Chondrocyte (in vitro differentiated cells): ENCODE results near the gene MAPK8. TPM values are rescaled to one million over a fixed set of nuclear protein-coding genes. Genes with fewer than 3 reads are reported as not detected.
A peak's percentile ranks its signal among the peaks of the same experiment; 100 is the strongest.

Experiments
- DNase-seq: peaks from one replicate; pipeline ENCODE4 v3.0.0; 2021; ENCODE audit warnings: mixed read lengths, low spot score
- H3K27ac Mint-ChIP-seq: one replicate; pipeline ENCODE4 v1.8.0; 2021; ENCODE audit warnings: mild to moderate bottlenecking, moderate library complexity, mixed read lengths; ENCODE audit not compliant: unreplicated experiment
- H3K27me3 Mint-ChIP-seq: 2 replicates; pipeline ENCODE4 v1.8.0; 2021; ENCODE audit warnings: low read depth, mixed read lengths
- H3K36me3 Mint-ChIP-seq: 2 replicates; pipeline ENCODE4 v1.8.0; 2021; ENCODE audit warnings: low read depth, mixed read lengths
- H3K4me1 Mint-ChIP-seq: 2 replicates; pipeline ENCODE4 v1.8.0; 2021; ENCODE audit warnings: low read depth, mild to moderate bottlenecking, mixed read lengths
- H3K4me3 Mint-ChIP-seq: one replicate; pipeline ENCODE4 v1.8.0; 2021; ENCODE audit warnings: mild to moderate bottlenecking, moderate library complexity, mixed read lengths; ENCODE audit not compliant: unreplicated experiment
- H3K9me3 Mint-ChIP-seq: 2 replicates; pipeline ENCODE4 v1.8.0; 2021; ENCODE audit warnings: low read depth, mixed read lengths
- total RNA-seq: library from RNA; stranded (reverse); gene quantifications from 3 replicates; pipeline ENCODE4 v1.2.1, GENCODE V29; 2021
- TF ChIP-seq, protein P1 (sequence below): fragments of 200-600 bp; sonication (generic); IDR thresholded peaks from 2 replicates; pipeline ENCODE4 v1.5.0; 2021; ENCODE audit warnings: antibody characterized with exemption, mild to moderate bottlenecking, moderate library complexity

MAPK8 gene
- total RNA-seq, 1 donor from 2014 or later = 43.4 TPM

DNA sequence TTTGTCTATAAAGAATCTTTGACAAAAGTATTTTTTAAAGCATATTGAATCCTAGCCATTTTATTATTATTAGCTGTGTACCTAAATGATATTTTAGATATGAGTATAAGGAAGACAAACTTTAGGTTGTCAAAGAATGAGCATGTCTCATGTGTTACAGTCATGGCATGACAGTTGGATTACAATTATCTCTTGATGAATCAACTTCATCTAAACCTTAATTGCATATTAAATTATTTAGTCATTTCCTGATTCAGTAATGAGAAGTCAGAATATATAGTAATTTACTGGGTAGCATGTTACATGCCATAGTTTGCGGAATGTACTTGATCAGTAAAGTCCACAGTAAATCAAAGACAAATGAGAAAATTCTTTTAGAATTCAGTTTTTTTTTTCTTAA, 59.2 kb downstream of the MAPK8 start:
- no peak overlapping the region for H3K27ac Mint-ChIP-seq
- DNase-seq = no peak
- H3K4me1 Mint-ChIP-seq = peaks cover 29% of the 10 kb centered on the region
- H3K9me3 Mint-ChIP-seq = no peaks in the 10 kb centered on the region
- no peaks in the 10 kb centered on the region for H3K27me3 Mint-ChIP-seq
- H3K36me3 Mint-ChIP-seq = no peaks in the 10 kb centered on the region
- TF ChIP-seq, protein P1, sequence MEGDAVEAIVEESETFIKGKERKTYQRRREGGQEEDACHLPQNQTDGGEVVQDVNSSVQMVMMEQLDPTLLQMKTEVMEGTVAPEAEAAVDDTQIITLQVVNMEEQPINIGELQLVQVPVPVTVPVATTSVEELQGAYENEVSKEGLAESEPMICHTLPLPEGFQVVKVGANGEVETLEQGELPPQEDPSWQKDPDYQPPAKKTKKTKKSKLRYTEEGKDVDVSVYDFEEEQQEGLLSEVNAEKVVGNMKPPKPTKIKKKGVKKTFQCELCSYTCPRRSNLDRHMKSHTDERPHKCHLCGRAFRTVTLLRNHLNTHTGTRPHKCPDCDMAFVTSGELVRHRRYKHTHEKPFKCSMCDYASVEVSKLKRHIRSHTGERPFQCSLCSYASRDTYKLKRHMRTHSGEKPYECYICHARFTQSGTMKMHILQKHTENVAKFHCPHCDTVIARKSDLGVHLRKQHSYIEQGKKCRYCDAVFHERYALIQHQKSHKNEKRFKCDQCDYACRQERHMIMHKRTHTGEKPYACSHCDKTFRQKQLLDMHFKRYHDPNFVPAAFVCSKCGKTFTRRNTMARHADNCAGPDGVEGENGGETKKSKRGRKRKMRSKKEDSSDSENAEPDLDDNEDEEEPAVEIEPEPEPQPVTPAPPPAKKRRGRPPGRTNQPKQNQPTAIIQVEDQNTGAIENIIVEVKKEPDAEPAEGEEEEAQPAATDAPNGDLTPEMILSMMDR = no peak
- no peak overlapping the region for H3K4me3 Mint-ChIP-seq

DNA sequence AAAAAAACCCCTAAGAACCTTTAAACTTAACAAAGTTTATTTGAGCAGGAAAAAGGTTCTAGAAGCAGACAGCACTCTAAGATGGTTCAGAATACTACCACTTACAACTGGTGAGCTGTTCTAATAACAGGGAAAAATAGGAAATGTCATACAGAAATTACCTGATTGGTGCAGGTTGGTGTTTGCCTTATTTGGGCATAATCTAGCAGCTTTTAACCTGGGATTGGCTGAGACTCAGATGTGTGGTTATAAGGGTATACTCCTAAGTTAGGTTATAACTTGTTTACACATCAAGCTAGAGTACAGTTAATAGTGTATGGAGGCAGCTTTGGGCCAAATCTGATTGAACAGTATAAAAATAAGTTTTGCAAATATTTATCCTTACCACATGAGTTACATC, 59.8 kb downstream of the MAPK8 start:
- no peaks in the 10 kb centered on the region for H3K36me3 Mint-ChIP-seq
- H3K9me3 Mint-ChIP-seq = no peaks in the 10 kb centered on the region
- TF ChIP-seq, protein P1 = no peak
- DNase-seq = no peak
- H3K4me3 Mint-ChIP-seq = no peak overlapping the region
- H3K27ac Mint-ChIP-seq = no peak overlapping the region
- H3K4me1 Mint-ChIP-seq = peaks cover 27% of the 10 kb centered on the region
- H3K27me3 Mint-ChIP-seq = no peaks in the 10 kb centered on the region

DNA sequence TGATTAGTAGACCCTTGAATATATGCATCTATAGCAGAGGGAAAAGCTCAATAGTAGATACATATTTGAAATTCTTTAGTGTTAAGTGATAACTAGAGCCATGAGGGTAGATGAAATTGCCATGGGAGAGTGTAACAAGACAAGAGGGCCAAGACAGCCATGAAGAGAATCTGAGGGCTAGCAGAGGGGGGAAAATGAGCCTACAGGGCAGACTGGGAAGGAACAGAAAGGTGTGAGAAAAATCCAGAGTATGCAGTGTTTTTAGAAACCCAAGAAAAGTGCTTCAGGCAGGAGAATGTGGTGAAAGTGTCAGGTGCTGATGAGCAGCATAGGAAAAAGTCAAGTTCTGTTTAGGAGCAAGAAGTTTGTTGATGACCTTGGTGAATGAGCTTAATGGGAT, 63.0 kb downstream of the MAPK8 start:
- TF ChIP-seq, protein P1 = no peak
- DNase-seq = no peak
- H3K4me3 Mint-ChIP-seq = no peak overlapping the region
- no peaks in the 10 kb centered on the region for H3K36me3 Mint-ChIP-seq
- no peaks in the 10 kb centered on the region for H3K27me3 Mint-ChIP-seq
- no peak overlapping the region for H3K27ac Mint-ChIP-seq
- peaks cover 8% of the 10 kb centered on the region for H3K9me3 Mint-ChIP-seq
- peaks cover 9% of the 10 kb centered on the region for H3K4me1 Mint-ChIP-seq

DNA sequence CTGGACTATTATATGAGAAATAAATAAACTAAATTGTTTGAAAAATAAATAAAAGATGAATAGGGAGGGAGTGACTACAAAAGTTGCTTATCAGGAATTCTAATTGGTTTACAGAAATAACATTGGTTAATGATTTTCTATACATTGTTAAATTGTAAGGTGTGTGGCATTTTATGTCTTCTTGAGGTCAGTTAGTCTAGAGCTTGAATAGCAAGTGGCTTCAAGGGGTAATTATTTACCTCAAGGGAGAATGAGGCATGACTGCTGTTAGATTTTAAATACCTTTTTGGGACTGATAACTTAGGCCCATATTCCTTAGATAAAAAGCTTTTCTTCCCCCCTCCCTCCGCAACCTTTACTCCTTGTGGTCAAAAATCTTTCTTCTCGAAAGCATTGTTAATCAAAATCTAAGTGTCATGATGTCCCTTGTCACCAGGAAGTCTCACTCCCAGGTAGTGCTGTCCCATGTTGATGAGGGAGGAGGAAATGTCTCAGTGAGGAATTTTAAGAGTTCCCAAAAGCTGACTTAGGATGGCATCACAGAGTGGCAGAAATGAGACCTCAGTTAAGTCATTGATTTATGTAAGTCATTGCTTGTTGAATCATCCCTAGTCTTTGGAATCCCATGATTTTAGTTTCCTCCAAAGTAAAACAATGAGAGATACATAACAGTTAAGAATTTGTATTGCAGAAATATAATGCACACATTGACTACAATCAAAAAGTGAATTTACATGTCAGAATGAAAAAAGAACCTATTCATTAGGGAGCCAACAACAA, 71.5 kb downstream of the MAPK8 start:
- TF ChIP-seq, protein P1 = no peak
- Mint-ChIP-seq H3K4me1 (peaks cover 12% of the 10 kb centered on the region), H3K36me3 (peaks cover 3% of the 10 kb centered on the region), H3K9me3 (peaks cover 19% of the 10 kb centered on the region), H3K27ac (peak overlapping the region; percentile 27), H3K27me3 (no peaks in the 10 kb centered on the region), H3K4me3 (no peak overlapping the region)
- DNase-seq = no peak

DNA sequence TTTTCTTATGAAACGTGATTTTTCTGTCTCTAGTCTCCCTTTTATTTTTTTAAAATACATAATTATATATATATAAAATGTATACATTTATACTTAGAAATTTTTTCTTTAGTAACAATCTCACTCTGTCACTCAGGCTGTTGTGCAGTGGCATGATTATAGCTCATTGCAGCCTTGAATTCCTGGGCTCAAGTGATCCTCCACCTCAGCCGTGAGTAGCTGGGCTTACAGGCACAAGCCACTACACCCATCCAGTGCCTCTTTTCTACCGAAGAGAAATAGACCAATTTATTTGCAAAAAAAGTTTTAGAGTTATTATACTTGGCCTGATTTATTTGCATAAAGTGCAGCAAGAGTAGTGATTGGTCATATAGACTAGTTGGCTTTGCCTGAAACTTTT, 72.2 kb downstream of the MAPK8 start:
- H3K9me3 Mint-ChIP-seq = peaks cover 19% of the 10 kb centered on the region
- H3K4me3 Mint-ChIP-seq = no peak overlapping the region
- peaks cover 18% of the 10 kb centered on the region for H3K4me1 Mint-ChIP-seq
- TF ChIP-seq, protein P1 = no peak
- no peak for DNase-seq
- H3K27ac Mint-ChIP-seq = peak overlapping the region; percentile 41
- peaks cover 3% of the 10 kb centered on the region for H3K36me3 Mint-ChIP-seq
- H3K27me3 Mint-ChIP-seq = no peaks in the 10 kb centered on the region
